Body of pancreas (tissue), 4 donors: ENCODE data around the gene UBA7. TPM values are rescaled to one million over a fixed set of nuclear protein-coding genes. Genes with fewer than 3 reads are reported as not detected.

Source experiments
- ATAC-seq: fragments of 150-250 bp; one replicate; pipeline ENCODE4 v1.9.1; 2016
- DNase-seq, 4 donors: peaks; one replicate each; pipeline ENCODE4 v3.0.0-alpha.2; 2019
- H3K27ac ChIP-seq, 4 donors: fragments of 200-600 bp; sonication (generic); 1 replicate in 3 of 4; 2 replicates in 1 of 4; pipeline versions ENCODE4 v1.5.1 to v1.6.1; 2016 to 2019; ENCODE audit warnings: mild to moderate bottlenecking in 1 of 4, mixed read lengths in 1 of 4, moderate library complexity in 1 of 4
- H3K27me3 ChIP-seq, 2 donors: fragments of 200-600 bp; sonication (generic); one replicate each; pipeline ENCODE4 v1.6.0; 2016; ENCODE audit warnings: mild to moderate bottlenecking in 1 of 2
- H3K36me3 ChIP-seq, 2 donors: fragments of 200-600 bp; sonication (generic); replicated peaks in 1 of 2; 2 replicates each; pipeline ENCODE4 v1.5.1; 2016; ENCODE audit warnings: low read depth in 2 of 2; ENCODE audit not compliant: insufficient read depth in 1 of 2
- H3K4me1 ChIP-seq: fragments of 200-600 bp; sonication (generic); one replicate; pipeline ENCODE4 v1.6.0; 2016
- H3K4me3 ChIP-seq, 2 donors: fragments of 200-600 bp; sonication (generic); 1 replicate in 1 of 2; 2 replicates in 1 of 2; pipeline ENCODE4 v1.5.1; 2016 to 2019
- H3K9me3 ChIP-seq, 3 donors: fragments of 200-600 bp; sonication (generic); 1 replicate in 2 of 3; 2 replicates in 1 of 3; pipeline ENCODE4 v1.5.1; 2016
- POLR2A ChIP-seq, 3 donors: fragments of 450-650 bp; IDR thresholded peaks; one replicate each; pipeline ENCODE4 v1.6.1; 2016; ENCODE audit warnings: antibody characterized with exemption in 3 of 3, mild to moderate bottlenecking in 2 of 3
- WGBS, 2 donors: methylation state at CpG; one replicate each; pipeline ENCODE4 v1.1.5; 2017; 5-methylcytosine and 5-hydroxymethylcytosine counted together
- intact Hi-C: fragments of 100-400 bp; cut with DNase I; formaldehyde crosslinking; loops from one replicate; pipeline ENCODE4 v1.15.1; 2023
- total RNA-seq, 2 donors: library from RNA; depleted of rRNA; stranded (reverse); fragments of >200 nt; gene quantifications; one replicate each; pipeline ENCODE4 v1.1.0, GENCODE V29; 2016
- TF ChIP-seq, protein P1 (sequence below), 7 experiments: fragments of 450-650 bp in 4 of 7; fragments of 200-600 bp in 3 of 7; sonication (generic) in 3 of 7; IDR thresholded peaks; one replicate each; pipeline ENCODE4 v1.5.1; 2016 to 2019; ENCODE audit warnings: antibody characterized with exemption in 7 of 7

The UBA7 gene, protein sequence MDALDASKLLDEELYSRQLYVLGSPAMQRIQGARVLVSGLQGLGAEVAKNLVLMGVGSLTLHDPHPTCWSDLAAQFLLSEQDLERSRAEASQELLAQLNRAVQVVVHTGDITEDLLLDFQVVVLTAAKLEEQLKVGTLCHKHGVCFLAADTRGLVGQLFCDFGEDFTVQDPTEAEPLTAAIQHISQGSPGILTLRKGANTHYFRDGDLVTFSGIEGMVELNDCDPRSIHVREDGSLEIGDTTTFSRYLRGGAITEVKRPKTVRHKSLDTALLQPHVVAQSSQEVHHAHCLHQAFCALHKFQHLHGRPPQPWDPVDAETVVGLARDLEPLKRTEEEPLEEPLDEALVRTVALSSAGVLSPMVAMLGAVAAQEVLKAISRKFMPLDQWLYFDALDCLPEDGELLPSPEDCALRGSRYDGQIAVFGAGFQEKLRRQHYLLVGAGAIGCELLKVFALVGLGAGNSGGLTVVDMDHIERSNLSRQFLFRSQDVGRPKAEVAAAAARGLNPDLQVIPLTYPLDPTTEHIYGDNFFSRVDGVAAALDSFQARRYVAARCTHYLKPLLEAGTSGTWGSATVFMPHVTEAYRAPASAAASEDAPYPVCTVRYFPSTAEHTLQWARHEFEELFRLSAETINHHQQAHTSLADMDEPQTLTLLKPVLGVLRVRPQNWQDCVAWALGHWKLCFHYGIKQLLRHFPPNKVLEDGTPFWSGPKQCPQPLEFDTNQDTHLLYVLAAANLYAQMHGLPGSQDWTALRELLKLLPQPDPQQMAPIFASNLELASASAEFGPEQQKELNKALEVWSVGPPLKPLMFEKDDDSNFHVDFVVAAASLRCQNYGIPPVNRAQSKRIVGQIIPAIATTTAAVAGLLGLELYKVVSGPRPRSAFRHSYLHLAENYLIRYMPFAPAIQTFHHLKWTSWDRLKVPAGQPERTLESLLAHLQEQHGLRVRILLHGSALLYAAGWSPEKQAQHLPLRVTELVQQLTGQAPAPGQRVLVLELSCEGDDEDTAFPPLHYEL
- 10 to 100 TPM; 39.2 to 86.4 TPM for total RNA-seq

GRCh38 chr3:49813497-49814174, at the start of gene UBA7:
TSS of gene UBA7 (minus strand) at chr3:49813953. CDS start at chr3:49813787, 166 bp downstream.
- no peaks in the 10 kb centered on the region for H3K27me3 ChIP-seq
- peak; percentile 84 for ATAC-seq
- H3K27ac ChIP-seq: peak within 1 kb of the TSS; percentile 4 to 80 (median 72)
- TF ChIP-seq, protein P1, sequence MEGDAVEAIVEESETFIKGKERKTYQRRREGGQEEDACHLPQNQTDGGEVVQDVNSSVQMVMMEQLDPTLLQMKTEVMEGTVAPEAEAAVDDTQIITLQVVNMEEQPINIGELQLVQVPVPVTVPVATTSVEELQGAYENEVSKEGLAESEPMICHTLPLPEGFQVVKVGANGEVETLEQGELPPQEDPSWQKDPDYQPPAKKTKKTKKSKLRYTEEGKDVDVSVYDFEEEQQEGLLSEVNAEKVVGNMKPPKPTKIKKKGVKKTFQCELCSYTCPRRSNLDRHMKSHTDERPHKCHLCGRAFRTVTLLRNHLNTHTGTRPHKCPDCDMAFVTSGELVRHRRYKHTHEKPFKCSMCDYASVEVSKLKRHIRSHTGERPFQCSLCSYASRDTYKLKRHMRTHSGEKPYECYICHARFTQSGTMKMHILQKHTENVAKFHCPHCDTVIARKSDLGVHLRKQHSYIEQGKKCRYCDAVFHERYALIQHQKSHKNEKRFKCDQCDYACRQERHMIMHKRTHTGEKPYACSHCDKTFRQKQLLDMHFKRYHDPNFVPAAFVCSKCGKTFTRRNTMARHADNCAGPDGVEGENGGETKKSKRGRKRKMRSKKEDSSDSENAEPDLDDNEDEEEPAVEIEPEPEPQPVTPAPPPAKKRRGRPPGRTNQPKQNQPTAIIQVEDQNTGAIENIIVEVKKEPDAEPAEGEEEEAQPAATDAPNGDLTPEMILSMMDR (IDR thresholded peaks at IDR 0.05): no peak
- peak in 2 of 3 donors; percentile 38 to 51 for TF ChIP-seq POLR2A (IDR thresholded peaks at IDR 0.05)
- intact Hi-C loops: no loop called here
- H3K36me3 ChIP-seq: no peaks in the 10 kb centered on the region
- H3K9me3 ChIP-seq: no peaks in the 10 kb centered on the region
- no peak within 1 kb of the TSS for H3K4me3 ChIP-seq
- 3 to 12% methylated on average over 5 to 8 of the region's 9 CpGs for whole genome bisulfite sequencing, 2 donors
- H3K4me1 ChIP-seq: peaks cover 21% of the 10 kb centered on the region
- DNase-seq: peak; percentile 39 to 71 (median 66)

- Histone ChIP-seq H3K4me3 (no peak overlapping the region), H3K4me1 (peaks cover 13% of the 10 kb centered on the region), H3K27ac (no peak overlapping the region), H3K9me3 (no peaks in the 10 kb centered on the region), H3K27me3 (no peaks in the 10 kb centered on the region), H3K36me3 (no peaks in the 10 kb centered on the region)
- TF ChIP-seq, protein P1 (IDR thresholded peaks at IDR 0.05): no peak
- no peak for TF ChIP-seq POLR2A (IDR thresholded peaks at IDR 0.05)
- ATAC-seq (no peak), DNase-seq (no peak)
- 60% methylated on average over 10 of the region's 12 CpGs; no CpG with 5 or more reads in 1 of the 2 donors for WGBS, 2 donors
- intact Hi-C loops: no loop called here
Measured at GRCh38 chr3:49859576-49860305, 46.0 kb upstream of the UBA7 start.

DNA sequence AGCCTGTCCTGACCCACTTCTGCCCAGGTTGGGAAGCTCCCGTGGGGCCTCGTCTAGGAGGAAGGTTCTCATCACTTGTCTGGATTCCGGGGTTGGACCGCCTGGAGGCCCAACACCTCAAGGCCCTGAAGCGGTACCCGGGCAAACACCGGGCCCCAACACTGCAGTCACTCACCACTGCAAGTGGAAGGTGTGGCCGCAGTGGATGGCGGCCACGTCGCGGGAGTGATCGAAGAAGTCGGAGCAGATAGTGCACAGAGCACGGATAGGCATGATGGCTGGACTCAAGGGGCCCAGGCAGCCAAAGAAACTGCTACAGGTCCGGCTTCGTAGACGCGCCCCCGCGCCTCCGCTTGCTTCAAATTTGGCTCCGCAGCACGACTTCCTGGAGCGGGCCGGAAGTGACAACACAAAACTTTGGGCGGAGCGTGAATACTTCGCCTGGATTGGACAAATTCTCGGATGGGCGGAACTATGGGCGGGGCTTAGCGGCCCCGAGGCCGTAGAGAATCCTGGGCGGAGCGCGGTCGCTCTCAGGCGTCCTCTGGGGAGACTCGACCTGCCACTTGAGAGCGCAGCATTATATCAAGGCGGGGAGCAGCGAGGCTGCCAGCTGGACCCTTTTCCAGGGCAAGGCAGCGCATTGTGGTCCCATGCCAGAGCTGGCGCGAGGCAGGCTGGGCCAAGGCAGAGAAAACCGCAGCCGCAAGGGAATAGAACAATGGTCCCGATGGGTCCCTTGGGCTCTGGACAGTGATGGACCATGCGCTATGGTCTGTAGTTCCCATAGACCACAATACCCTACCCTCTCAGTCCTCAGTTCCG, 42.6 kb upstream of the UBA7 start, which contains the start of gene TRAIP:
Gene TRAIP, minus strand, starts transcription at position 384 of the 825 bp plus-strand sequence. Its CDS starts 111 bp downstream, at position 273.
- Histone ChIP-seq H3K4me3 (peak within 1 kb of the TSS in 1 of 2 donors; percentile 31), H3K27ac (peak within 1 kb of the TSS; percentile 9 to 82 (median 50)), H3K4me1 (peaks cover 13% of the 10 kb centered on the region), H3K27me3 (no peaks in the 10 kb centered on the region), H3K9me3 (no peaks in the 10 kb centered on the region), H3K36me3 (no peaks in the 10 kb centered on the region)
- TF ChIP-seq, protein P1 (IDR thresholded peaks at IDR 0.05): peak in 1 of 7 experiments; percentile 5
- peak in 2 of 3 donors; percentile 66 to 75 for TF ChIP-seq POLR2A (IDR thresholded peaks at IDR 0.05)
- DNase-seq: peak; percentile 95 to 96 (median 96)
- intact Hi-C loops: no loop called here
- peak; percentile 100 for ATAC-seq
- WGBS, 2 donors: 3 to 10% methylated on average over 4 to 52 of the region's 52 CpGs
